Measurements from ENCODE around the gene AEBP2.

DNA sequence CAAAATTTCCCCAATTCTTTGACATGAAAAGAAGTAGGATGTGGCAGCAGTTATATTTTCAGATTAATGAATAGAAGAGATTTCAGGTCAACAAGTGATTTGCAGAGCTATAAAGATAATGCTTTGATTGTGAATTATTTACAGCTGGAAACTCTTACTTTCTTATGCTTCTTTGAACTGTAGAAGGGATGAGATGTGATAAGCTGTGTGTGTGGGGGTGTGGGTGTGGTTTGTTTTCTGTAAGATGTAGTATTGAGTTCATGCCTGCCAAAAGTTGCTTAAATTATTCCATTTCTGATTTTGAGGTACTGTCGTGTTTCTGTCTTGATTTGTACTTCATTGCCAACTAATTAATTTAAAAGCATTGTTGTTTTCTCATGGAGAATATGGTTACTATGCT is 22.7 kb downstream of the AEBP2 start:
- TF ChIP-seq, protein P1, sequence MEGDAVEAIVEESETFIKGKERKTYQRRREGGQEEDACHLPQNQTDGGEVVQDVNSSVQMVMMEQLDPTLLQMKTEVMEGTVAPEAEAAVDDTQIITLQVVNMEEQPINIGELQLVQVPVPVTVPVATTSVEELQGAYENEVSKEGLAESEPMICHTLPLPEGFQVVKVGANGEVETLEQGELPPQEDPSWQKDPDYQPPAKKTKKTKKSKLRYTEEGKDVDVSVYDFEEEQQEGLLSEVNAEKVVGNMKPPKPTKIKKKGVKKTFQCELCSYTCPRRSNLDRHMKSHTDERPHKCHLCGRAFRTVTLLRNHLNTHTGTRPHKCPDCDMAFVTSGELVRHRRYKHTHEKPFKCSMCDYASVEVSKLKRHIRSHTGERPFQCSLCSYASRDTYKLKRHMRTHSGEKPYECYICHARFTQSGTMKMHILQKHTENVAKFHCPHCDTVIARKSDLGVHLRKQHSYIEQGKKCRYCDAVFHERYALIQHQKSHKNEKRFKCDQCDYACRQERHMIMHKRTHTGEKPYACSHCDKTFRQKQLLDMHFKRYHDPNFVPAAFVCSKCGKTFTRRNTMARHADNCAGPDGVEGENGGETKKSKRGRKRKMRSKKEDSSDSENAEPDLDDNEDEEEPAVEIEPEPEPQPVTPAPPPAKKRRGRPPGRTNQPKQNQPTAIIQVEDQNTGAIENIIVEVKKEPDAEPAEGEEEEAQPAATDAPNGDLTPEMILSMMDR (IDR thresholded peaks at IDR 0.05): no peak
- TF ChIP-seq POLR2A (IDR thresholded peaks at IDR 0.05) (no peak), EP300 (IDR thresholded peaks at IDR 0.05) (no peak)

All from suprapubic skin (tissue), 3 donors.